ENCODE measurements around the gene SCAF11.
"Not testable (repeated sequence)": the region's sequence is repeated elsewhere in the genome, so short reads cannot be mapped to it uniquely, and the experiment has no call there.

SCAF11 gene, protein sequence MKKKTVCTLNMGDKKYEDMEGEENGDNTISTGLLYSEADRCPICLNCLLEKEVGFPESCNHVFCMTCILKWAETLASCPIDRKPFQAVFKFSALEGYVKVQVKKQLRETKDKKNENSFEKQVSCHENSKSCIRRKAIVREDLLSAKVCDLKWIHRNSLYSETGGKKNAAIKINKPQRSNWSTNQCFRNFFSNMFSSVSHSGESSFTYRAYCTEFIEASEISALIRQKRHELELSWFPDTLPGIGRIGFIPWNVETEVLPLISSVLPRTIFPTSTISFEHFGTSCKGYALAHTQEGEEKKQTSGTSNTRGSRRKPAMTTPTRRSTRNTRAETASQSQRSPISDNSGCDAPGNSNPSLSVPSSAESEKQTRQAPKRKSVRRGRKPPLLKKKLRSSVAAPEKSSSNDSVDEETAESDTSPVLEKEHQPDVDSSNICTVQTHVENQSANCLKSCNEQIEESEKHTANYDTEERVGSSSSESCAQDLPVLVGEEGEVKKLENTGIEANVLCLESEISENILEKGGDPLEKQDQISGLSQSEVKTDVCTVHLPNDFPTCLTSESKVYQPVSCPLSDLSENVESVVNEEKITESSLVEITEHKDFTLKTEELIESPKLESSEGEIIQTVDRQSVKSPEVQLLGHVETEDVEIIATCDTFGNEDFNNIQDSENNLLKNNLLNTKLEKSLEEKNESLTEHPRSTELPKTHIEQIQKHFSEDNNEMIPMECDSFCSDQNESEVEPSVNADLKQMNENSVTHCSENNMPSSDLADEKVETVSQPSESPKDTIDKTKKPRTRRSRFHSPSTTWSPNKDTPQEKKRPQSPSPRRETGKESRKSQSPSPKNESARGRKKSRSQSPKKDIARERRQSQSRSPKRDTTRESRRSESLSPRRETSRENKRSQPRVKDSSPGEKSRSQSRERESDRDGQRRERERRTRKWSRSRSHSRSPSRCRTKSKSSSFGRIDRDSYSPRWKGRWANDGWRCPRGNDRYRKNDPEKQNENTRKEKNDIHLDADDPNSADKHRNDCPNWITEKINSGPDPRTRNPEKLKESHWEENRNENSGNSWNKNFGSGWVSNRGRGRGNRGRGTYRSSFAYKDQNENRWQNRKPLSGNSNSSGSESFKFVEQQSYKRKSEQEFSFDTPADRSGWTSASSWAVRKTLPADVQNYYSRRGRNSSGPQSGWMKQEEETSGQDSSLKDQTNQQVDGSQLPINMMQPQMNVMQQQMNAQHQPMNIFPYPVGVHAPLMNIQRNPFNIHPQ (N-terminal part only)

GRCh38 chr12:45990468-45991283, at the start of gene SCAF11:
SCAF11 (minus strand) TSS chr12:45990574; CDS start chr12:45964167, 26,407 bp downstream.
- DNase-seq (ENCODE audit: low read depth): peak; percentile 100

GRCh38 chr12:46037066-46037465, 46.7 kb upstream of the SCAF11 start:
- not testable (repeated sequence) for DNase-seq (ENCODE audit: low read depth)

DNA sequence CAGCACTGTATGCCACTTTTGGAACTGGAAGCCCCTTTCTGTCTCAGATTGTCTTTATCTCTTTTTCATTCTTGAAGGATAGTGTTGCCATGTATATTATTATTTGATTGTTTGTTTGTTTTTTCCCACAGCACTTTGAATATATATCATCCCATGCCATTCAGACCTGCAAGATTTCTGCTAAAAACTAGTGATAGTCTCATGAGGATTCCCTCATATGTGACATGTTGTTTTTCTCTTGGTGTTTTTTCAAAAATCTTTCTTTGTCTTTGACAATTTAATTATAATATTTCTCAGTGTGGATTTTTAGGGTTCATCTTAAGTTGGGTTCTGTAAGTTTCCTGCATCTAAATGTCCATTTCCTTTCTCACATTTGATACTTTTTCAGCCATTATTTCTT, 36.8 kb upstream of the SCAF11 start:
- no peak for DNase-seq (ENCODE audit: low read depth)

- no peak for DNase-seq (ENCODE audit: low read depth)
These were observed 33.7 kb upstream of the SCAF11 start for GRCh38 chr12:46024099-46024498.

- no peak for DNase-seq (ENCODE audit: low read depth)
These were observed 30.4 kb upstream of the SCAF11 start for GRCh38 chr12:46020768-46021167.

DNA sequence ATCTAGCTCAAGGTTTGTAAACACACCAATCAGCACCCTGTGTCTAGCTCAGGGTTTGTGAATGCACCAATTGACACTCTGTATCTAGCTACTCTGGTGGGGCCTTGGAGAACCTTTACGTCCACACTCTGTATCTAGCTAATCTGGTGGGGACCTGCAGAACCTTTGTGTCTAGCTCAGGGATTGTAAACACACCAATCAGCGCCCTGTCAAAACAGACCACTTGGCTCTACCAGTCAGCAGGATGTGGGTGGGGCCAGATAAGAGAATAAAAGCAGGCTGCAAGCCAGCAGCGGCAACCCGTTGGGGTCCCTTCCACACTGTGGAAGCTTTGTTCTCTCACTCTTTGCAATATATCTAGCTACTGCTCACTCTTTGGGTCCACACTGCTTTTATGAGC, 28.3 kb upstream of the SCAF11 start:
- DNase-seq (ENCODE audit: low read depth): not testable (repeated sequence)

DNA sequence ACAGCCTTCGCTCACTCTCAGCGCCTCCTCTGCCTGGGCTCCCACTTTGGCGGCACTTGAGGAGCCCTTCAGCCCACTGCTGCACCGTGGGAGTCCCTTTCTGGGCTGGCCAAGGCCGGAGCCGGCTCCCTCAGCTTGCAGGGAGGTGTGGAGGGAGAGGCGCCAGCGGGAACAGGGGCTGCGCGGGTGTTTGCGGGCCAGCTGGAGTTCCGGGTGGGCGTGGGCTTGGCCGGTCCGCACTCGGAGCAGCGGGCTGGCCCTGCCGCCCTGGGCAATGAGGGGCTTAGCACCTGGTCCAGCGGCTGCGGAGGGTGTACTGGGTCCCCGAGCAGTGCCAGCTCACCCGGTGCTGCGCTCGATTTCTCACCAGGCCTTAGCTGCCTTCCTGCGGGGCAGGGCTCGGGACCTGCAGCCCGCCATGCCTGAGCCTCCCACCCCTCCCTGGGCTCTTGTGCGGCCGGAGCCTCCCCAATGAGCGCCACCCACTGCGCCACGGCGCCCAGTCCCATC, 27.5 kb upstream of the SCAF11 start:
- not testable (repeated sequence) for DNase-seq (ENCODE audit: low read depth)

- DNase-seq (ENCODE audit: low read depth): no peak
These were observed 15.4 kb upstream of the SCAF11 start for GRCh38 chr12:46005823-46006222.

DNA sequence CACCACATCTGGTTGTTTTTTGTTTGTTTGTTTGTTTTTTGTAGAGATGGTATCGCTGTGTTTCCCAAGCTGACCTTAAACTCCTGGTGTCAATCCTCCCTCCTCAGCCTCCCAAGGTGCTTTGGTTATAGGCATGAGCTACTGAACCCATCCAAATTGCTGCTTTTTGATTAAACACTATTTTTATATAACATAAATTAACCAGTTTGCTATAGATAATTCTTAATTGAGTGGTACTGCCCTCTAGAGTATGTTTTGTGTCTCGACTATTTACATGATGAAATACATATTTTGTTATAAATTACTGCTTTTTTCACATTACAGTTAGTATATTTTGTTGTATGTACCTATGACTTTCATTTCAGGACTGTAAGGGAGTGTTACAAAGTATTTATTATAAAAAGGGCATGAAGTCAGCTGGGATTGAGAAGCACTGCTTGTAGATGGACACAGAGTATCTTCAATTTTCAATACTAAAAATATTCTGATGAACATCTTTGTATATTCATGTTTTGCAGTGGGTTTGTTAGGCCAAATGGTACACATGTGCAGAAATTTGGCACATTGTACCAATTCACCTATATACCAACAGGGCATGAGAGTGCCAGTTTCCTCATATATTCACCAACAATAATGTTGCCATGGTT, 14.9 kb upstream of the SCAF11 start:
- no peak for DNase-seq (ENCODE audit: low read depth)

GRCh38 chr12:46004715-46005114, 14.3 kb upstream of the SCAF11 start:
- DNase-seq (ENCODE audit: low read depth): no peak

- not testable (repeated sequence) for DNase-seq (ENCODE audit: low read depth)
These were observed 9.7 kb upstream of the SCAF11 start for GRCh38 chr12:46000076-46000475.

DNA sequence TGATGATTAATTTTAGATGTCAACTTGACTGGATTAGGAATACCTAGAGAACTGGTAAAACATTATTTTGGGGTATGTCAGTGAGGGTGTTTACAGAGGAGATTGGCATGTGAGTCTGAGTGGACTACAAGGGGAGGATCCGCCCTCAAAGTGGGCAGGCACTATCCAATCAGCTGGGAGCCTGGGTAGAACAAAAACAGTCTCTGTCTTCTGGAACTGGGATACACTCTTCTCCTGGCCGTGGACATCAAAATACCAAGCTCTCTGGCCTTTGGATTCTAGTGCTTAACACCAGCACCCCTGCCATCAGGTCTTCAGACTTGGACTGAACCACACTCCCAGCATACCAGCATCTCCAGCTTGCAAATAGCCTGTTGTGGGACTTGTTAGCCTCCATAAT, 4.4 kb upstream of the SCAF11 start:
- DNase-seq (ENCODE audit: low read depth): no peak

GRCh38 chr12:45991284-45992249, 1.2 kb upstream of the SCAF11 start:
- DNase-seq (ENCODE audit: low read depth): peak; percentile 66

DNA sequence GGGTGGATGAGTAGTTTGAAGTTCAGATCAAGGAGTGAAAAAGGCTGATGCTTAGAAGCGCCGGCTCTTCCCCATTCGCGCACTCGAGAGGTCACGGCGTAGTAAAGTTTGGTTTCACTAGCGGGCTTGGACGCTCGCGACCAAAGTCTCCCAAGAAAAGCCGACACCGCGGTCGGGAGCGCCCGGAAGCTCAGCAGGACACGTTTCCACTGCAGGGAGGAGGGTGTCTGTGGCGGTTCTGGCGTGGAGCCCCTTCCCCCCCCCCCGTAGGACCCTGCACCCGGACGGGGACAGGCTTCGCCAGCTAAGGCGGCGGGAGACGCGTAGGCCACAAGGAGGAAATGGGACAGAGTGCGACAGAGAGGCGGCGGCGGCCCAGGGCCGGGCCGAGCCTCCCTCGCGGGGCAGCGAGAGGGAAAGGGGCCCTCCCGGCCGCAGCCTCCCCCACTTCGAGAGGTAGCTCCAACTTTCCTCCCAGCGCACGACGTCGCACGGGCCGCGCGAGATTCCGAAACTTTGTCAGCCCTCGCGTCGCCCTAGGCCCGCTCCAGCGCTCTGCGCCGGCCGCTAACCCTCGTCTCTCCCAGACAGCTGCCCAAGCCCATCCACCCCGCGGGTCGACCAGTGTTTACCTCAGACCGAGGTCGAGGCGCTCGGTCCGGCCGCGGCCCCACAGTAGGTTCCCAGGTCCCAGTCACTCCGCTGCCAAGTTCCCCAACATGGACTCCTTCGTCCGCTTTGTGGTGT, 480 bp downstream of the SCAF11 start:
- DNase-seq (ENCODE audit: low read depth): peak; percentile 36

- no peak for DNase-seq (ENCODE audit: low read depth)
These were observed 1.1 kb downstream of the SCAF11 start for GRCh38 chr12:45989287-45989686.

DNA sequence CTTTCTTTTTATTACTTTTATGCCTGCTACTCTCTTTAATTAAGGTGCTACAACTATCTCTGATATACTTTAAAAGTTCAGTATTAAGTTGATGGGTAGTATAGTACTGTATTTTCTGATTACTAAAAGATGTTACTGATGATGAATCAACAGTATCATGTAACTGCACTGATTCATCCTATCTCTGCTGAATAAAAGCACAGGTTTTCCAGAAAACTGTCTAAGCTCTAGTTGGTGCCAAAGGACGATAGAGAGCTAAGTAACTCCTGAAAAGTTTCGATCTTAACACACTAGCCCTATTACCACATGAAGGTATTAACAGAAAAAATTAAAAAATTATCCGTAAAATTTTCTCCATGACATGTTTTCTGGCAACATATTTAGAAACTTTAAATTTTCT, 2.1 kb downstream of the SCAF11 start:
- no peak for DNase-seq (ENCODE audit: low read depth)

DNA sequence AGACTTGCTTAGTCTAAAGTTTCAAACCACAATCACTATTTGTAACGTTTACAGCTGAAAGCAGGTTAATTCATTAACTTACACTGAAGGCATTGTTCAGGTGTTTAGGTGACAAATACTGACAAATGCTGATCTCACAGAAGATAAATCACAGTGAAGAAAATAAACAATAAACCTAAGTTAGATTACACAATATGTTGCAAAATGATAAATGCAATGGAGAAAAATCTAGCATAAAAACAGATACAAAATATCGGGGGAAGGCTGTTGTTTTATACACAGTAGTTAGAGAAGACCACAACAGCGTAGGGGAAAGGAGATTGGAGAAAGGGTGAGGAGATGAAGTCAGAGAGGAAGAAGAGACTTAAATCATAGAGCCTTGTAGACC, 3.0 kb downstream of the SCAF11 start:
- DNase-seq (ENCODE audit: low read depth): no peak

DNA sequence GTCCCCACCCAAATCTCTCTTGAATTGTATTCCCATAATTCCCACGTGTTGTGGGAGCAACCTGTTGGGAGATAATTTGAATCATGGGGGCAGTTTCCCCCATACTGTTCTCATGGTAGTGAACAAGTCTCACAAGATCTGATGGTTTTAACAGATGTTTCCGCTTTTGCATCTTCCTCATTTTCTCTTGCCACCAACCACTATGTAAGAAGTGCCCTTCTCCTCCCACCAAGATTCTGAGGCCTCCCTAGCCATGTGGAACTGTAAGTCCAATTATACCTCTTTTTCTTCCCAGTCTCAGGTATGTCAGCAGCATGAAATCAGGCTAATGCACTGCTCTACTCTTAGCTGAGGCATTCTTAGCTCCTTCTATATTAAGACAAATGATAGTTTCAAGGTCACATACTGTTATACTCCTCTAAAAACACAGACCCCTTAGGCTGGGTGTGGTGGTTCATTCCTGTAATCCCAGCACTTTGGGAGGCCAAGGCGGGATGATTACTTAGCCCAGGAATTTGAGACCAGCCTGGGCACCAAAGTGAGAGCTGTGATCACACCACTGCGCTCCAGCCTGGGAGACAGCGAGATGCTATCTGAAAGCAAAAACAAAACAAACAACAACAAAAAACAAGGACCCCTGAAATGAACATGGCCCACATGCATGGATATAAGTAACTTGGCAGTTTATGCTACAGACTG, 3.6 kb downstream of the SCAF11 start:
- no peak for DNase-seq (ENCODE audit: low read depth)

All from T-helper 22 cell (primary cell).